Stimulated activated CD8-positive, alpha-beta memory T cell treated with anti-CD3 and anti-CD28 coated beads, Interleukin-4, amount 100 ng/mL, for 1 hour (primary cell): Measurements from ENCODE around the gene RCAN2.

Experiments used
- DNase-seq, 2 donors: peaks; one replicate each; pipeline ENCODE4 v3.0.0-alpha.2; 2020; ENCODE audit warnings: low read depth in 2 of 2, low spot score in 1 of 2

The RCAN2 gene

DNA sequence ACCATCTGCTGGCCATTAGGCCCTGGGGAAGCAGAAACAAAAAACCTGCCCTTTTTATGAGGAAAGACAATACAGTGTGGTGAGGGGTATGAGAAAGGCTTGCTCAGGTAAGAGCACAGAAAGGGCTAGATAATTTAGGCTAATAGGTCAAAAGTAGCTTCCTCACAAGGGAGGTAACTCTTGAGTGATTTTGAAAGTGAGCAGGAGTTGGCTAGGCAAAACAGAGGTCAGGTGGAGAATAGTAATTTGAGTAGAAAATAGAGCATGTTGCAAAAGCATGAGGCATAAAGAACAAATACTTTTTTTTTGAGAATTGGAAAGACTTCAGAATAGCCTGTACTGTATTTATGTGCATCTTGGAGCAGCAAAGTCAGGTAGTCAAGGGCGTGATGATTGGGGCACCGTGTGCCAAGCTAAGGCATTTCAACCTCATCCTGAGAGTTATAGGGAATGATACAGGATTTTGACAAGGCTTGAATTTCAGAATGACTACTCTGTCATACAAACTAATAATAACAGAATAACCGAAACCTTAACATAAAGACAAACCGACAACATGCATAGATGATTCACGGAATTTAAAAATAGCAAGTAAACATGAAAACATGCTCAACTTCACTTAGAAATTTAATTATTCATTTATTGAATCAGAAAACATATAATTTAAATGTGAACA, 197.5 kb downstream of the RCAN2 start:
- no peak for DNase-seq

- DNase-seq: no peak
Observed at GRCh38 chr6:46291880-46292279, 199.4 kb downstream of the RCAN2 start.

GRCh38 chr6:46291275-46291633, 200.0 kb downstream of the RCAN2 start:
- no peak for DNase-seq

GRCh38 chr6:46290421-46291274, 200.6 kb downstream of the RCAN2 start:
- no peak for DNase-seq

DNA sequence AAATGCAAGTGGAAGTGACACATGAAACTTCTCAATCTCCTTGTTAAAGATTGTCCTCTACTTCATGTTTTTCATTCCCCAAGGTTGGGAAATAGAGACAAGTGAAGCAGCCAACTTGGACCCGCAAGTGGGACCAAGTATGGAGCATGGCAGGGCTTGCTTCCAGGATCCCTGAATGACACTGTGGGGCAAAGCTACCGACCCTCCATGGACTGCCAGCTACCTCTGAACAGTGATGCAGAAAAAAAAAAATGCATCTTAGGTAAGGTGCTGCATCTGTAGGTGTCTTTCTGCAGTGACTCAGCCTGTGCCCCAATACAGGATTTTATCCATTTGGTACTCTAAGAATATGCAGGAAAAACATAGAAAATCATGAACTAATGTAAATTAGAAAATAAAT, 201.4 kb downstream of the RCAN2 start:
- DNase-seq: no peak

DNA sequence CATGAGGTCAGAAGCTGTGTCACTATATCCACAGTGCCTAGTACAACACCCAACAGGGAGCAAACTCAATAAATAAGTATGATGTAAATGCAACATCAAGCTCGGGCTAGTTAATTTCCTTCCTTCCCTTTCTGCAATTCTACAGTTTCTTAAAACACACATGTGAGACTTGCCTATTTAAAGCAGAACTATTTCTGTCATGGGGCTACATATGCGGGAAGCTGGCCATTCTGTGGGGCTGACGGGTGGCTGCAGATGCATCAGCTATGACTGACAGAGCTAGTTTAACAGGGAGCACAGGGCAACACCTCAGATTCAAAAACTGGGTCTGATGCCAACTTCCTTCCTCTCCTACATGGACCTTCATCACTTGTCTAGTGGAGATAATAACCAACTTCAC, 202.4 kb downstream of the RCAN2 start:
- DNase-seq: no peak

DNA sequence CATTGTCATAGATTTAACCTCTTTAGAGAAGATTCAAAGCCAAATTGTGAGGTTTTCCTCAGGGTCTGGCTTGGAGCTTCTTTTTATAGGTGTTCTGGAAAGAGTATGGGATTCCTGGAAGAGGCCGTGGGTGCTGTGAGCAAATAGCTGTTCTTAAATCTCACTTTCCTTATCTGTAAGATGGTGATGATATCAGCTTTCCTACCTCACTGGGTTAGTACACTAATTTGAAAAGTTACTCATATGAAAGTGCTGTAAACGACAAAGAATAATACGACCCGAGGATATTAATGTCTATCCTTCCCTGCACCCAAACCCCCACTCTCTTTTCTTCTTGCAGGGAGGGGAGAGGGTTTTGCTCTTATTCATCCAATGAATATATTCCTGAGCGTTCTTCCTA, 203.6 kb downstream of the RCAN2 start:
- no peak for DNase-seq

- DNase-seq: no peak
Observed at GRCh38 chr6:46287043-46287442, 204.2 kb downstream of the RCAN2 start.

- DNase-seq: no peak
Observed at GRCh38 chr6:46284475-46284874, 206.8 kb downstream of the RCAN2 start.

DNA sequence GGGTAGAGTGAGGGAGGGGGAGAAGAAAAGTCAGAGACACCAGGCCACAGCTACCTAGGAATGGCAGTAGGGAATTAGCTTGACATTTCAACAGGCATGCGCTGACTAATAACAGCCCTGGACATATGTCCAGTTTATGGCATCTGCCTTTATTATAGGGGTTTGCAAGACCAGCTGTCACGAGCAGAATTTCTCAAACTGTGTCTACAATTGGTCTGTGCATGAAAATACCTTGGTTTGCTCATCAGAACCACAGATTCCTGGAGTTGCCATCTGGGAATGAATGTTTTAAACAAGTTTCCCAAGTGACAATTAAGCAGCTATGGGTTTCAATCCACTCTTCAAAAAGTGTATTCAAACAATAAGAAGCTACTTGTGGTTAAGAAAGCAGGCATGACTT, 210.1 kb downstream of the RCAN2 start:
- DNase-seq: no peak

- DNase-seq: no peak
Observed at GRCh38 chr6:46279874-46280273, 211.4 kb downstream of the RCAN2 start.

GRCh38 chr6:46276576-46277142, 214.6 kb downstream of the RCAN2 start:
- DNase-seq: no peak

DNA sequence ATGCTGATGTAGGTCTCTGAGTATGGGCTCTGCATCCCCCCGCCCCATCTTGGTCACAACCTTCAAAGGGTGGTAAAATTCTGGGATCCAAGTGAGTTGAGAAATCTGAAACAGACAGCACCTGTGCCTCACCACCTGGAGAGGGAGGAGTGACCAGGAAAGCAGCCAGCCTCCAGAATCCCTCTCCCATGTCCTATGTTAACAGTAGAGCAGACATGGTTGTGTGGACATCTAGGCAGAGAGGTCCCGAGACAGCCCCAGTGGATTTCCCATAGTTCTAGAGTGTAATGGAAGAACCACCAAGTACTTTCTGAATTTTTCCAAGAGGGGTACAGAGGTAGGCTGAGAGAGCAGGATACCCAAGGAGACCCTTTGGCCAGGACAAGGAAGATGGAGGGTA, 216.7 kb downstream of the RCAN2 start:
- DNase-seq: no peak

GRCh38 chr6:46273911-46274310, 217.3 kb downstream of the RCAN2 start:
- no peak for DNase-seq

GRCh38 chr6:46271728-46272127, 219.5 kb downstream of the RCAN2 start:
- DNase-seq: no peak

DNA sequence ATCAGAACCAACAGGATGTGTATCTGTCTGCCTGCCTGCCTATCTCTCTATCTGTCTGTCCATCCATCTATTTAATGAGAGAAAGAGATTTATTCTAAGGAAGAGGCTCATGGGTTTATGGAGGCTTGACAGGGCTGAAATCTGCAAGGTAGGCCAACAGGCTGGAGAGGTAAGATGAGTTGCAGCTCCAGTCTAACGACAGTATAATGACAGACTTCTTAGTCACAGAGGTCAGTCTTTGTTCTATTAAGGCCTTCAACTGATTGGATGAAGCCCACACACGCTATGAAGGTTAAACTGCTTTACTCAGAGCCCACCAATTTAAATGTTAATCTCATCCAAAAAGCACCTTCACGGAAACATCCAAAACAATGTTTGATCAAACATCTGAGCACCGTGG, 220.1 kb downstream of the RCAN2 start:
- no peak for DNase-seq

GRCh38 chr6:46270336-46270735, 220.9 kb downstream of the RCAN2 start:
- no peak for DNase-seq

DNA sequence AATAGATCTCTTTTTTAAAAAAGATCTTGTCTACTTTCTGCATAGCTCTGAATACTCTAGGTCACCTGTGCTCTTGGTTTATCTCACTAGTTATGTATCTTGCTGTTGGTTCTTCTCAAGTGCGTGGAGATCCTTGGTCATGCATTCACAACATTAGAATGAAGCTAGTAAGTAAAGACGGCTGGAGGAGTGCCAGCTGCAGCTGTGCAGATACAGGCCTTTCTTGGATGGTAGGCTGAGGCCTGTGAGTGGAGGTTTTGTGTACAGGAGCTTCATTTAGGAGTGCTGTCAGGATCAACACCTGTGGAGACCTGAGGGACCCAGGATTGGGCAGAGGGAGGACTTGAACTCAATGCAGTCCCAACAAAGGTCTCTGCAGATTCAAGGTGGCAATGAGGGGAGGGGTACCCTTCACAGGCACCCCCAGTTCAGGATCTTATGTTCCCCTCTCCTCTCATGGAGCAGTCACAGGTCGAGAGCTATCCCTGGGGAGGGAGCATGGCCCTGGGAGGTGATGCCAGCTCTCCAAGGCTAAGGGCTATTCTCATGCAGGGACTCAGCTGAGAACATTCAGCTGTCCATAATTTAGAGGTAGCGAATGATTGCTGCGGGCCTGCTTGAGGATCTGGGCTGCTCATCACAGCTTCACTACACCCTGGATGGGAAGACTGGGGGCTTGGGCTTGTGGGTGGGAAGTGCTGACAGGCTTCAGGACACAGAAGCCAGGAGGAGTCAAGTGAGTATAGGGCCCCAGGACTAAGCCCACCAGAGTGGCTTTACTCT, 221.6 kb downstream of the RCAN2 start:
- no peak for DNase-seq

- no peak for DNase-seq
Observed at GRCh38 chr6:46267515-46267914, 223.7 kb downstream of the RCAN2 start.

DNA sequence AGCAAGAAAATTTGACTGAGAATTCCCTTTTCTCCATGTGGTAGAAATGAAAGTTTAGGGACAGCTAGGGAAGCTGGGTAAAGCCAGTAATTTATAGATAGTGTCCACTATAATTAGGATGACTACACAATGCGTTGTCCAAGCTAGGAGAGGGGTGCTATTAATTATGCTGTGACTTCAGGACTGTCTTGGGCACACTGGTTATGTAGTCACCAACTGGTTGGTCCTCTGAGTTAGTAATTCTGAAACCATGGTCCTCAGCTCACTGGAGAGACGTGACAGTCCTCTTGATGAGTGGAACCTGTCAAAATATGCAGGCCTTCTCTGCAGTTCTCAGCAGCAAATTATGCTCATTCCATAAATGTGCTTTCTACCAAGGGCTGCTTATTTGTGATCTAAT, 225.9 kb downstream of the RCAN2 start:
- DNase-seq: no peak

DNA sequence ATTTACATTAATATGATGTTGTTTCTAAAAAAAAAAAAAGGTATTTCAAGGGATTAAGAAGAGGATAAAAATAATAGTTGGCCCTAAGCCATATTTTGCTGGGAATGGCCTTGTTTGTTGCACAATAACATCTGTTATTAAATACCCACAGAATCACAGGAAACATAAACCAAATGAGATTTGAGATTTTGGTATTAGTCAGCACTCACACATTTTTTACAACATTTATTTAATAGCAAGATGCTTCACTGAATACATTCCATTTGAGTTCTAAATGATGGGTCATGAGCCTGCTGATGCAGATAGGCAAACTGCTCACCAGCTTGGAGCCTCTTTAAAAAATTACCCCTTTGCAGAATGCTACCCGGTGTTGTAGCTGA, 227.6 kb downstream of the RCAN2 start:
- DNase-seq: no peak
